ENCODE results near the gene FMN1.

GRCh38 chr15:32718227-32718820 lies 476.2 kb downstream of the FMN1 start:
- TF ChIP-seq, protein P1, sequence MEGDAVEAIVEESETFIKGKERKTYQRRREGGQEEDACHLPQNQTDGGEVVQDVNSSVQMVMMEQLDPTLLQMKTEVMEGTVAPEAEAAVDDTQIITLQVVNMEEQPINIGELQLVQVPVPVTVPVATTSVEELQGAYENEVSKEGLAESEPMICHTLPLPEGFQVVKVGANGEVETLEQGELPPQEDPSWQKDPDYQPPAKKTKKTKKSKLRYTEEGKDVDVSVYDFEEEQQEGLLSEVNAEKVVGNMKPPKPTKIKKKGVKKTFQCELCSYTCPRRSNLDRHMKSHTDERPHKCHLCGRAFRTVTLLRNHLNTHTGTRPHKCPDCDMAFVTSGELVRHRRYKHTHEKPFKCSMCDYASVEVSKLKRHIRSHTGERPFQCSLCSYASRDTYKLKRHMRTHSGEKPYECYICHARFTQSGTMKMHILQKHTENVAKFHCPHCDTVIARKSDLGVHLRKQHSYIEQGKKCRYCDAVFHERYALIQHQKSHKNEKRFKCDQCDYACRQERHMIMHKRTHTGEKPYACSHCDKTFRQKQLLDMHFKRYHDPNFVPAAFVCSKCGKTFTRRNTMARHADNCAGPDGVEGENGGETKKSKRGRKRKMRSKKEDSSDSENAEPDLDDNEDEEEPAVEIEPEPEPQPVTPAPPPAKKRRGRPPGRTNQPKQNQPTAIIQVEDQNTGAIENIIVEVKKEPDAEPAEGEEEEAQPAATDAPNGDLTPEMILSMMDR (IDR thresholded peaks at IDR 0.05) = no peak
- no peak for TF ChIP-seq POLR2A (IDR thresholded peaks at IDR 0.05)

All from body of pancreas (tissue), 4 donors.